HAP-1 (cell line): ENCODE data around the gene MYRFL.
A peak's percentile ranks its signal among the peaks of the same experiment; 100 is the strongest.

ENCODE experiments used
- DNase-seq, 2 experiments: peaks; one replicate each; pipeline ENCODE4 v3.0.0-alpha.2; 2016 to 2020; ENCODE audit warnings: low spot score in 2 of 2
- H3K27me3 ChIP-seq: fragments of 250-450 bp; sonication (Bioruptor Pico); 2 replicates; pipeline ENCODE4 v1.5.1; 2020; ENCODE audit warnings: low read depth, mild to moderate bottlenecking, moderate library complexity
- H3K36me3 ChIP-seq: fragments of 250-450 bp; sonication (Bioruptor Pico); replicated peaks from 2 replicates; pipeline ENCODE4 v1.5.1; 2020; ENCODE audit warnings: mild to moderate bottlenecking
- H3K4me1 ChIP-seq: fragments of 250-450 bp; sonication (Bioruptor Pico); 2 replicates; pipeline ENCODE4 v1.5.1; 2020; ENCODE audit warnings: mild to moderate bottlenecking
- H3K4me3 ChIP-seq: fragments of 250-450 bp; sonication (Bioruptor Pico); 2 replicates; pipeline ENCODE4 v1.5.1; 2020; ENCODE audit warnings: mild to moderate bottlenecking, moderate library complexity
- H3K9me3 ChIP-seq: fragments of 250-450 bp; sonication (Bioruptor Pico); 2 replicates; pipeline ENCODE4 v1.5.1; 2020; ENCODE audit warnings: mild to moderate bottlenecking, moderate library complexity
- in situ Hi-C: fragments of 300-500 bp; cut with MboI; formaldehyde crosslinking; loops from 3 replicates; pipeline ENCODE4 v1.14.3; 2020; ENCODE audit warnings: low sequenced_read_pairs, inconsistent platforms, mixed read lengths

Gene MYRFL

DNA sequence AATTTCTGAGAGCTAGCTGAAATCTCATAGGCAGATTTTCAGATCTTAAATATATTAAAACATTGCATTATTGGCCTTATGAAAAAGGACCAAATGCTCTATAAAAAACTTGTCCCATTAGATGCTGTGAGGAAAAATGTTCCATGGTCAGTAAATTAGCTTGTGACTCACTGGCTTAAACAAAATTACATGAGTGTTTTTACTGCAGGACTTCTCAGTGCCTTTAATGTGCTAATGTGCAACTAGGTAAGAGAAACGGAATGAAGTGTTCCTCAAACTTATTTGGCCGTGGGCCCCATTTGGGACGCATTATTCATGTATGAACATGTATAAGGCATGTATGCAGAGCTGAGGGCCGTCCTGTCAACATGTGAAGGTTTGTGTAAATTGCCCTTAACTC, 41.7 kb downstream of the MYRFL start:
- in situ Hi-C loops = no loop called here
- H3K4me3 ChIP-seq = no peak overlapping the region
- no peaks in the 10 kb centered on the region for H3K9me3 ChIP-seq
- H3K36me3 ChIP-seq = no peaks in the 10 kb centered on the region
- DNase-seq = no peak
- H3K27me3 ChIP-seq = peaks cover 2% of the 10 kb centered on the region; the same call in 1 of the 2 replicates
- H3K4me1 ChIP-seq = no peaks in the 10 kb centered on the region

- no peaks in the 10 kb centered on the region for H3K36me3 ChIP-seq
- H3K4me3 ChIP-seq = no peak overlapping the region
- no peaks in the 10 kb centered on the region for H3K4me1 ChIP-seq
- DNase-seq = no peak
- in situ Hi-C loops = no loop called here
- H3K9me3 ChIP-seq = no peaks in the 10 kb centered on the region
- H3K27me3 ChIP-seq = peaks cover 2% of the 10 kb centered on the region; the same call in 1 of the 2 replicates
Measured at GRCh38 chr12:69868695-69869094, 43.7 kb downstream of the MYRFL start.

GRCh38 chr12:69872804-69873203, 47.8 kb downstream of the MYRFL start:
- in situ Hi-C loops = no loop called here
- H3K4me3 ChIP-seq = no peak overlapping the region
- H3K9me3 ChIP-seq = no peaks in the 10 kb centered on the region
- no peaks in the 10 kb centered on the region for H3K36me3 ChIP-seq
- H3K4me1 ChIP-seq = peaks cover 4% of the 10 kb centered on the region; the same call in 1 of the 2 replicates
- DNase-seq = no peak
- H3K27me3 ChIP-seq = no peaks in the 10 kb centered on the region

- Histone ChIP-seq H3K36me3 (no peaks in the 10 kb centered on the region), H3K4me1 (peaks cover 4% of the 10 kb centered on the region; the same call in 1 of the 2 replicates), H3K4me3 (no peak overlapping the region), H3K27me3 (no peaks in the 10 kb centered on the region), H3K9me3 (no peaks in the 10 kb centered on the region)
- in situ Hi-C loops = no loop called here
- DNase-seq = no peak
Measured at GRCh38 chr12:69873429-69873828, 48.4 kb downstream of the MYRFL start.

DNA sequence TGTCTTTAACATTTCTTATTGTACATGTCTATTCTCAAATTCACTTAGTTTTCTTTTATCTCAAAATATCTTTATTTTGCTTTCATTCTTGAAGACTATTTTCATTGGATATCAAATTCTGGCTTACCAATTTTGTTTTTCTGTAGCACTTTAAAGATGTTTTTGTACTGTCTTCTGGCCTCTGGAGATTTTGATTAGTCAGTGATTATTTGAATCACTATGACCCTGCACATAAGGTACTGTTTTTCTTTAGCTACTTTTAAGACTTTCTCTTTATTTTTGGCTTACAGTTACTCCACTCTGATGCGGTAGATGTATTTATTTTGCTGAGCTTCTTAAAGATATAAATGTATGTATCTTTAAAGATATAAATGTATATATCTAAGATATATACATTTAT, 49.6 kb downstream of the MYRFL start:
- Histone ChIP-seq H3K9me3 (no peaks in the 10 kb centered on the region), H3K36me3 (no peaks in the 10 kb centered on the region), H3K4me1 (peaks cover 4% of the 10 kb centered on the region; the same call in 1 of the 2 replicates), H3K4me3 (no peak overlapping the region), H3K27me3 (no peaks in the 10 kb centered on the region)
- no peak for DNase-seq
- in situ Hi-C loops = no loop called here

DNA sequence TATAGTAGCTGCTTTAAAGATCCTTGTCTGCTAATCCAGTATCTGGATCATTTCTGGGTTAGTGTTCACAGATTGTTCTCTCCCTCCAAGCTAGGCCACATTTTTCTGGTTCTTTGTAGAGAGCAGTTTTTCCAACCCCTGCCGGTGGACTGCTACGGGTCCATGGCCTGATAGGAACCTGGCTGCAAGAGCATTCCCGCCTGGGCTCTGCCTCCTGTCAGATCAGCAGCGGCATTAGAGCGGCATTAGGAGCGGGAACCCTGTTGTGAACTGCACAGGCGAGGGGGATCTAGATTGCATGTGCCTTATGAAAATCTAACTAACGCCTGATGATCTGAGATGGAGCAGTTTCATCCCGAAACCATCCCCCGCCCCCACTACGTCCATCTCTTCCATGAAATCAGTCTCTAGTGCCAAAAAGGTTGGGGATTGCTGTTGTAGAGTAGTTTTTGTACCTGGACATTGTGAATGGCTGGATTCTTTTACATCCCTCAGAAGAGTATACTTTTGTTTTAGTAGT, 50.4 kb downstream of the MYRFL start:
- no peaks in the 10 kb centered on the region for H3K36me3 ChIP-seq
- no peak overlapping the region for H3K4me3 ChIP-seq
- peaks cover 4% of the 10 kb centered on the region; the same call in 1 of the 2 replicates for H3K4me1 ChIP-seq
- no peaks in the 10 kb centered on the region for H3K27me3 ChIP-seq
- no peak for DNase-seq
- in situ Hi-C loops = no loop called here
- no peaks in the 10 kb centered on the region for H3K9me3 ChIP-seq

DNA sequence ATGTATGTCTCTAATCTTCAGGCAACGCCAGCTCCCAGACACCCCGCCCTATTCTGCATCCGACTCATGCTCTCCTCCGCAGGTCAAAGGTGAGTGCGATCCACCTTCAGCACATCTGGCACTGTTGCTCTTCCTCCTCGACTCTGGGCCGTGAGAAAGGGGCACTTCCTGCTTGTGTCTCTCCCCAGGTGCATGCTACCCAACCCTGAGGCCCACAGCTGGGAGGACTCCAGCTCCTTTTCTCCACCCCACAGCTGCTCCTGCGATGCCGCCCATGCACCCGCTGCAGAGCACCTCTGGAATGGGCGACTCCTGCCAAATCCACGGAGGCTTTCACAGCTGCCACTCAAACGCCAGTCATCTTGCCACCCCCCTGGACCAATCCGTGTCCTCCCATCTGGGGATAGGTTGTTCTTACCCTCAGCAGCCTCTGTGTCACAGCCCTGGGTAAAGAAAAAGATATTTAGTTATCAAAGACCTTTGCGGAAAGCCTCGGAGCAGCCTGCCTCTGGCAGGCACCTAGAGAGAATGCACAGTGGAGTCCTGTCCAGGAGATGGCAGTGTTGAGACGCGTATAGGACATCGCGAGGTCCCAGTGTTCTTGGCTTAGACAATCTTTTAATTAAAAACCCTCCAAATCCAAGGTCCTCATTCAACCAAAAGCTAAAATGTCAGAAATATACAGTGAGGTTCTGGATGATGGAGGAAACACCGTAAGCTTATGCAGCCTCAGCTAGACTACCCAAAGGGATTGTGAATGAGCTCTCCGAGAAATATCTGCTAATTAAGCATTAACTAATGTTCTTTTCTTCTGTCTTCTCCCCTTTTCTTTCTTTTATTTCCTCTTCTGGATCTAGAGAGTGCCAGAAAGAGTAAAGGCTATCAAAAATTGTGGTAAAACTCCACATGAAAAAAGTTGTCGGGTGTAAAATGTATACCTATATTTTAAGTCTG, 54.3 kb downstream of the MYRFL start:
- in situ Hi-C loops = no loop called here
- Histone ChIP-seq H3K27me3 (no peaks in the 10 kb centered on the region), H3K4me3 (no peak overlapping the region), H3K4me1 (peaks cover 4% of the 10 kb centered on the region; the same call in 1 of the 2 replicates), H3K9me3 (no peaks in the 10 kb centered on the region), H3K36me3 (no peaks in the 10 kb centered on the region)
- DNase-seq = peak; percentile 67 to 78

DNA sequence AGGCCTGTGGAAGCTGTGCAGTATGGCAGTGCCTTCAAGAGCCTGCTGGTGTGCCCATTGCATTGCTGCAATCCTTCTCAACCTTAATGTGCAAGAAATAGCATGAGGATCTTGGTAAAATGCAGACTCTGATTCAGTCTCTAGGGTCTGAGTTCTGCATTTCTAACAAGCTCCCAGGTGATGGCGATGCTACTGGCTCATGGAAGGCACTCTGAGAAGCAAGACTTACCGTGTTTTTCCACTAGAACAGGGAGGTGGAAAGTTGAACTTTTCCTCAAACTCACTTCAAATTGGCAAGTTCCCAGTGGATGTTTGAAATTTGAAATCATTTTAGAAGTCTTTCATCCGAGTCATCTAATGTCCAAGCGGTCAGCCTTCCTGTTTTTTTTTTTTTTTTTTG, 55.5 kb downstream of the MYRFL start:
- in situ Hi-C loops = no loop called here
- Histone ChIP-seq H3K9me3 (no peaks in the 10 kb centered on the region), H3K36me3 (no peaks in the 10 kb centered on the region), H3K27me3 (0 out of 2 replicates have a peak, but pooled peaks cover under 1% of the 10 kb centered on the region), H3K4me1 (peaks cover 4% of the 10 kb centered on the region; the same call in 1 of the 2 replicates), H3K4me3 (no peak overlapping the region)
- no peak for DNase-seq

DNA sequence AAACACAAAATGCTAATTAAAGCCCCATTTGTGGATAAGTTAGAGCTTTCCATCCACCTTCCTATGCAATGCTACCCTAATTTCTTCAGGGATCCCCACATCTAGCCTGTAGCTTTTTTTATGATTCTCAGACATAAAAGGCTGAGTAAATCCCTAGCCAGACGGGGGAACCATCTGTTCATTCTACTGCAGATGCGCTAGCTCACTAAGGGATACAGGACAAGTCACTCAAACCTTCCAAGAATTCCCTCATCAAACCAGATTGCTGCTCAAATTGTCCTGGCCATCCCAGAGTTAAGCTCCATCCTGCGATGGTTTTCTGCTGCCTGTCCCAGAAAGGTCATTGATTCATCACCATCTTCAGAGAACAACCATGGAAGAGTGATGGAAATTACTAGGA, 56.7 kb downstream of the MYRFL start:
- no peaks in the 10 kb centered on the region for H3K9me3 ChIP-seq
- in situ Hi-C loops = no loop called here

DNA sequence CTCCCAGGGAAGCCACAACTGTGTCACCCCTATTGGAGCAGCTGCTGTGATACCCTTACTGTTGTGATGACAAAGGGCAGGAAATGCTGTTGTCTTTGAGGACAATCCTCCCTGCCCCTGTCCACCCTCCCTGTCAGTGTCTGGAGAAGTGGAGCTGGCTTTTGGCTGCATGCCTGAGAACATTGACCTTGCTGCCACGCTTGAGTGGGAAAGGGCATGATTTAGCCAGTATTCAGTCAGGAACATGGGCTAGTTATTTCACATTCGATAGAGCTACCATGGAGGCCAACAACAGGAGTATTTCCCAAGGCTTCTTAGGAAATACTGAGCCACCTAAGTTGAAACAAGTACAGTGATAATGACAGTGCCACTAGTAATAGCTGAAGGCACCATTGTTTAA, 59.4 kb downstream of the MYRFL start:
- Histone ChIP-seq H3K4me1 (no peaks in the 10 kb centered on the region), H3K36me3 (no peaks in the 10 kb centered on the region), H3K4me3 (no peak overlapping the region), H3K9me3 (no peaks in the 10 kb centered on the region), H3K27me3 (0 out of 2 replicates have a peak, but pooled peaks cover 4% of the 10 kb centered on the region)
- no peak for DNase-seq
- in situ Hi-C loops = no loop called here

More for the DNA sequence above, 56.7 kb downstream of the MYRFL start:
- Histone ChIP-seq H3K4me3 (no peak overlapping the region), H3K27me3 (0 out of 2 replicates have a peak, but pooled peaks cover 4% of the 10 kb centered on the region), H3K36me3 (no peaks in the 10 kb centered on the region), H3K4me1 (no peaks in the 10 kb centered on the region)
- DNase-seq = no peak

DNA sequence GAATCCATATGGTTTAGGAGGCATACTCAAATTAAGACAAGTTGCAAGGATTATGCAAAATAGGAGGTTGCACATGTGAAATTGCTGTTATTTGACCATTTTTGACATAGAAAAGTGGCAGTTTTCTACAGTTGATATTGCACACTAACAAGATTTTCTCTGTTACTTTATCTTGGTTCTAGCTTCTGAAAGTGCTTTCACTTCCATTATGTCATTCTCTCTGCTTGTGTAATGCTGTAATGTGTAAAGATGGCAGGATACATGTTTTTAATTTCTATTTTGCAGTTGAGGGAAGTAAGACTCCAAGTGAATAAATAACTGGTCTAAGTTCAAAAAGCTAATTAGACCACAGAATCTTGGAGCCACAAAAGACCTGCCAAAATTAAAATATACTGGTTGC, 60.6 kb downstream of the MYRFL start:
- in situ Hi-C loops = no loop called here
- no peak for DNase-seq
- no peak overlapping the region for H3K4me3 ChIP-seq

DNA sequence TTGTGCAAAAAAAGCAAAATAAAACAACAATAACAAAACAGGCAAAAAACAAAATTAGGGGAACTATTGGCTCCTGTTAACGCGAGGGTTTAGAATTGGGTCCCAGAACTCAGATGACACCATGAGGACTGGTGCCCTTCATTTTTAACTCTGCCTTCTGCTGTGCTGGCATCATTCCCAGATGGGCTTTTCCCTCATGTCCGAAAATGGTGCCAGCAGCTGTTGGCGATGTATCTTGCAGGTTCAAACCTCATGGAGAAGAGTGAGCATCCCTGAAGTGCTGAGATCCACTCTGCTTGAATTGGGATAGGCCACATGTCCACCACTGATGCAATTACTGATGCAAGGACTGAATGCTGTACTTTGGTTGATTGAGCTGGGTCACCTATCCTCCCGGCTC, 61.1 kb downstream of the MYRFL start:
- no peak for DNase-seq
- no peaks in the 10 kb centered on the region for H3K9me3 ChIP-seq
- in situ Hi-C loops = no loop called here

More for the DNA sequence above, 60.6 kb downstream of the MYRFL start:
- Histone ChIP-seq H3K4me1 (no peaks in the 10 kb centered on the region), H3K9me3 (no peaks in the 10 kb centered on the region), H3K27me3 (0 out of 2 replicates have a peak, but pooled peaks cover 4% of the 10 kb centered on the region), H3K36me3 (no peaks in the 10 kb centered on the region)

GRCh38 chr12:69886715-69887114, 61.7 kb downstream of the MYRFL start:
- Histone ChIP-seq H3K27me3 (0 out of 2 replicates have a peak, but pooled peaks cover 4% of the 10 kb centered on the region), H3K4me3 (no peak overlapping the region), H3K4me1 (no peaks in the 10 kb centered on the region), H3K36me3 (no peaks in the 10 kb centered on the region), H3K9me3 (no peaks in the 10 kb centered on the region)
- in situ Hi-C loops = no loop called here
- no peak for DNase-seq

More for the DNA sequence above, 61.1 kb downstream of the MYRFL start:
- Histone ChIP-seq H3K4me3 (no peak overlapping the region), H3K4me1 (no peaks in the 10 kb centered on the region), H3K27me3 (0 out of 2 replicates have a peak, but pooled peaks cover 4% of the 10 kb centered on the region), H3K36me3 (no peaks in the 10 kb centered on the region)

DNA sequence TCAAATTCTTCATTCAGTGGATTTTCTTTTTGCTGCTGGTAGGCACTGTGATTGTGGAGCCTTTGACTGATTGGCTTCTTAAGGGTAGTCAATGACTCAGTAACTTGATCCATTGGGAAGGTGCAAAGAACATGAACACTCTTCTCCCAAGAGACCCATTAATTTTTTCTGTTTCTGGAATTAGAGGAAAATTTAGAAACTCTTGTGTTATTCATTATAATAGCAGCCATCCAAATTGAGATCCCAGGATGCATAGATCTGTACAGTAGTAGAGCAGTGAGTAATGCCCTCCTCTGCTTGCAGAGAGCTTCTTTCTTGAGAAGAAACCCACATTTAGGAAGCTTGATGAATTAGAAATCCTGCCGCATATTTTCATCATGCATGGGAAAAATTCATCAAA, 63.9 kb downstream of the MYRFL start:
- H3K27me3 ChIP-seq = 0 out of 2 replicates have a peak, but pooled peaks cover 6% of the 10 kb centered on the region
- H3K4me1 ChIP-seq = no peaks in the 10 kb centered on the region
- DNase-seq = no peak
- in situ Hi-C loops = no loop called here
- H3K36me3 ChIP-seq = no peaks in the 10 kb centered on the region
- H3K9me3 ChIP-seq = no peaks in the 10 kb centered on the region
- no peak overlapping the region for H3K4me3 ChIP-seq
